ENCODE results near the gene LIN28B.

GRCh38 chr6:105107207-105107606, 150.3 kb downstream of the LIN28B start:
- TF ChIP-seq, protein P1, sequence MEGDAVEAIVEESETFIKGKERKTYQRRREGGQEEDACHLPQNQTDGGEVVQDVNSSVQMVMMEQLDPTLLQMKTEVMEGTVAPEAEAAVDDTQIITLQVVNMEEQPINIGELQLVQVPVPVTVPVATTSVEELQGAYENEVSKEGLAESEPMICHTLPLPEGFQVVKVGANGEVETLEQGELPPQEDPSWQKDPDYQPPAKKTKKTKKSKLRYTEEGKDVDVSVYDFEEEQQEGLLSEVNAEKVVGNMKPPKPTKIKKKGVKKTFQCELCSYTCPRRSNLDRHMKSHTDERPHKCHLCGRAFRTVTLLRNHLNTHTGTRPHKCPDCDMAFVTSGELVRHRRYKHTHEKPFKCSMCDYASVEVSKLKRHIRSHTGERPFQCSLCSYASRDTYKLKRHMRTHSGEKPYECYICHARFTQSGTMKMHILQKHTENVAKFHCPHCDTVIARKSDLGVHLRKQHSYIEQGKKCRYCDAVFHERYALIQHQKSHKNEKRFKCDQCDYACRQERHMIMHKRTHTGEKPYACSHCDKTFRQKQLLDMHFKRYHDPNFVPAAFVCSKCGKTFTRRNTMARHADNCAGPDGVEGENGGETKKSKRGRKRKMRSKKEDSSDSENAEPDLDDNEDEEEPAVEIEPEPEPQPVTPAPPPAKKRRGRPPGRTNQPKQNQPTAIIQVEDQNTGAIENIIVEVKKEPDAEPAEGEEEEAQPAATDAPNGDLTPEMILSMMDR (IDR thresholded peaks at IDR 0.05 in 8 of 11, conservative IDR thresholded peaks at IDR 0.05 in 3 of 11): no peak
- no peak for TF ChIP-seq POLR2A (IDR thresholded peaks at IDR 0.05)

All from spleen (tissue), 7 donors.